Esophagus squamous epithelium (tissue), 4 donors: ENCODE data around the gene CC2D2A.

Source experiments
- CTCF ChIP-seq, 6 experiments: fragments of 450-650 bp in 4 of 6; fragments of 200-600 bp in 2 of 6; sonication (generic) in 2 of 6; IDR thresholded peaks; one replicate each; pipeline ENCODE4 v1.5.1; 2016 to 2019; ENCODE audit warnings: antibody characterized with exemption in 6 of 6, mild to moderate bottlenecking in 4 of 6, moderate library complexity in 4 of 6
- POLR2A ChIP-seq, 4 donors: fragments of 450-650 bp; IDR thresholded peaks; one replicate each; pipeline ENCODE4 v1.6.1; 2017; ENCODE audit warnings: antibody characterized with exemption in 4 of 4, mild to moderate bottlenecking in 4 of 4, moderate library complexity in 3 of 4

- TF ChIP-seq CTCF (IDR thresholded peaks at IDR 0.05) (no peak), POLR2A (IDR thresholded peaks at IDR 0.05) (no peak)
Measured at GRCh38 chr4:15569746-15570145, 100.1 kb downstream of the CC2D2A start.
